Smooth muscle cell (in vitro differentiated cells): ENCODE data around the gene CCDC71L. TPM values are rescaled to one million over a fixed set of nuclear protein-coding genes. Genes with fewer than 3 reads are reported as not detected.

Experiments
- DNase-seq: peaks from one replicate; lab custom pipeline; 2025; ENCODE audit not compliant: unreplicated experiment; lab: John Stamatoyannopoulos, UW
- H2AFZ ChIP-seq: fragments of 200-600 bp; sonication (generic); 2 replicates; pipeline ENCODE4 v1.6.0; 2016; ENCODE audit warnings: antibody characterized with exemption, low read depth, mild to moderate bottlenecking
- H3F3A ChIP-seq: fragments of 200-600 bp; sonication (generic); 2 replicates; pipeline ENCODE4 v1.6.0; 2017; ENCODE audit warnings: antibody characterized with exemption, low read depth
- H3K27ac ChIP-seq: fragments of 200-600 bp; sonication (generic); 2 replicates; pipeline ENCODE4 v1.5.1; 2016; ENCODE audit warnings: low read depth, mild to moderate bottlenecking
- H3K27me3 ChIP-seq: fragments of 200-600 bp; sonication (generic); 2 replicates; pipeline ENCODE4 v1.6.1; 2016; ENCODE audit warnings: low read depth, mild to moderate bottlenecking
- H3K36me3 ChIP-seq: fragments of 200-600 bp; sonication (generic); 2 replicates; pipeline ENCODE4 v1.5.1; 2016; ENCODE audit warnings: low read depth
- H3K4me1 ChIP-seq: fragments of 200-600 bp; sonication (generic); 2 replicates; pipeline ENCODE4 v1.5.1; 2016; ENCODE audit warnings: low read depth
- H3K4me2 ChIP-seq: fragments of 200-600 bp; sonication (generic); 2 replicates; pipeline ENCODE4 v1.6.0; 2016; ENCODE audit warnings: mild to moderate bottlenecking
- H3K4me3 ChIP-seq: fragments of 200-600 bp; sonication (generic); 2 replicates; pipeline ENCODE4 v1.5.1; 2016; ENCODE audit warnings: mild to moderate bottlenecking
- H3K79me2 ChIP-seq: fragments of 200-600 bp; sonication (generic); 2 replicates; pipeline ENCODE4 v1.6.0; 2016; ENCODE audit warnings: low read depth, mild to moderate bottlenecking
- H3K9ac ChIP-seq: fragments of 200-600 bp; sonication (generic); 2 replicates; pipeline ENCODE4 v1.6.0; 2016; ENCODE audit warnings: low read depth
- H3K9me3 ChIP-seq: fragments of 200-600 bp; sonication (generic); replicated peaks from 2 replicates; pipeline ENCODE4 v1.5.1; 2016; ENCODE audit warnings: low read depth
- H4K20me1 ChIP-seq: fragments of 200-600 bp; sonication (generic); 2 replicates; pipeline ENCODE4 v1.6.0; 2016; ENCODE audit warnings: low read depth
- CTCF ChIP-seq: fragments of 200-600 bp; sonication (generic); IDR thresholded peaks from 2 replicates; pipeline ENCODE4 v1.5.1; 2017; ENCODE audit warnings: borderline replicate concordance, mild to moderate bottlenecking, antibody characterized with exemption; ENCODE audit not compliant: insufficient read depth, poor library complexity, severe bottlenecking
- WGBS: methylation state at CpG from one replicate; pipeline ENCODE4 v1.1.7; 2016; ENCODE audit warnings: low lambda C conversion rate; 5-methylcytosine and 5-hydroxymethylcytosine counted together
- polyA plus RNA-seq: library from polyadenylated mRNA; unstranded; fragments of >200 nt; fragmentation: Nextera tagmentation; extraction: Ambion mirVana; gene quantifications from 2 replicates; pipeline ENCODE4 v1.2.1, GENCODE V29; 2016
- total RNA-seq: library from RNA; depleted of rRNA; stranded (reverse); fragments of >200 nt; gene quantifications from 2 replicates; pipeline ENCODE4 v1.2.3, GENCODE V29; 2014

Gene CCDC71L
- total and polyA plus RNA-seq, 2 experiments from 2014 or later: 21.0 to 35.7 TPM

GRCh38 chr7:106659963-106660861 lies 746 bp downstream of the CCDC71L start:
- peak overlapping the region; percentile 78 for H3K27ac ChIP-seq
- peaks cover 22% of the 10 kb centered on the region for H3K79me2 ChIP-seq
- peak overlapping the region; percentile 73 for H3K4me3 ChIP-seq
- no peaks in the 10 kb centered on the region for H3K36me3 ChIP-seq
- WGBS: under 1% methylated on average over 65 of the region's 101 CpGs
- H3F3A ChIP-seq: peaks cover 29% of the 10 kb centered on the region
- H2AFZ ChIP-seq: peak overlapping the region; percentile 88
- H3K27me3 ChIP-seq: no peaks in the 10 kb centered on the region
- peak; percentile 72 for TF ChIP-seq CTCF
- peaks cover 17% of the 10 kb centered on the region for H3K4me1 ChIP-seq
- H3K4me2 ChIP-seq: peak overlapping the region; percentile 94
- DNase-seq: peak; percentile 32
- peaks cover 5% of the 10 kb centered on the region for H4K20me1 ChIP-seq
- H3K9me3 ChIP-seq: no peaks in the 10 kb centered on the region
- H3K9ac ChIP-seq: peak overlapping the region; percentile 91

- Histone ChIP-seq H3K9me3 (no peaks in the 10 kb centered on the region), H3K79me2 (peaks cover 22% of the 10 kb centered on the region), H3K27ac (peak overlapping the region; percentile 46), H4K20me1 (peaks cover 5% of the 10 kb centered on the region), H3K27me3 (no peaks in the 10 kb centered on the region), H3K4me2 (peak overlapping the region; percentile 94), H2AFZ (peak overlapping the region; percentile 31), H3K4me3 (peak overlapping the region; percentile 73), H3K4me1 (peaks cover 17% of the 10 kb centered on the region), H3F3A (peaks cover 28% of the 10 kb centered on the region), H3K9ac (peak overlapping the region; percentile 74), H3K36me3 (no peaks in the 10 kb centered on the region)
- no peak for TF ChIP-seq CTCF
- DNase-seq: no peak
- 19% methylated on average over 12 of the region's 12 CpGs for WGBS
Observed at GRCh38 chr7:106659166-106659962, 1.6 kb downstream of the CCDC71L start.

- Histone ChIP-seq H3K4me1 (peaks cover 17% of the 10 kb centered on the region), H3K36me3 (no peaks in the 10 kb centered on the region), H3K27me3 (no peaks in the 10 kb centered on the region), H3K9ac (peak overlapping the region; percentile 74), H3K79me2 (peaks cover 22% of the 10 kb centered on the region), H3K9me3 (no peaks in the 10 kb centered on the region), H4K20me1 (peaks cover 5% of the 10 kb centered on the region), H3K27ac (peak overlapping the region; percentile 46), H3K4me3 (peak overlapping the region; percentile 73), H3K4me2 (peak overlapping the region; percentile 94), H2AFZ (no peak overlapping the region), H3F3A (peaks cover 23% of the 10 kb centered on the region)
- no peak for TF ChIP-seq CTCF
- DNase-seq: no peak
- 80% methylated on average over 6 of the region's 6 CpGs for WGBS
Observed at GRCh38 chr7:106658316-106659165, 2.4 kb downstream of the CCDC71L start.
